Transverse colon (tissue), 1 donor: ENCODE data around the gene ZBTB7C.

Experiments
- EP300 ChIP-seq: sonication (generic); formaldehyde crosslinking; IDR thresholded peaks from one replicate; pipeline ENCODE4 v1.6.1; 2017; ENCODE audit warnings: antibody characterized with exemption, low read depth
- POLR2A ChIP-seq: fragments of 450-650 bp; IDR thresholded peaks from one replicate; pipeline ENCODE4 v1.6.1; 2016; ENCODE audit warnings: antibody characterized with exemption, mild to moderate bottlenecking, moderate library complexity

DNA sequence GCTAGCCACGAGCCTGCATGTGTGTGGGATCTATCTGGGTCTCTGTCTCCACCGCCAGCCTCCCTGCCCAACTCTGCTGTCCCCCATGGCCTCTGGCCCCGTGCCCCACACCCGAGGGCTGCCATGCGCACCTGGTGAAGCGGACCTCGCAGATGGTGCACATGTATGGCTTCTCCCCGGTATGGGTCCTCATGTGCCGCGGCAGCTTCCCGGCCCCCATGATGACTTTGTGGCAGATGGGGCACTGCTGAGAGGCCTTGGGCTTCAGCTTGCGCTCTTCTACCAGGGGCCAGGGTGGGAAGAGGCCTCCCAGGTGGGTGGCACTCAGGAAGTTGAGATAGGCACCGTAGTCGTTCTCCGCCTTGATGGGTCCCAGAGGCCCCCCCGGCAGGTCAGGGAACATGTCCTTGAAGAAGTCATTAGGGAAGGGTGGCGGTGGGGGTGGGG lies 369.4 kb downstream of the ZBTB7C start:
- TF ChIP-seq POLR2A, result no peak
- no peak for TF ChIP-seq EP300
